GM21786 (cell line): ENCODE results near the gene ANKS1B.
"Not testable (repeated sequence)": the region's sequence is repeated elsewhere in the genome, so short reads cannot be mapped to it uniquely, and the experiment has no call there.

ENCODE experiments used
- ATAC-seq: cut with Tn5 transposase; IDR thresholded peaks from one replicate; pipeline ENCODE4 v1.9.1; 2021; ENCODE audit not compliant: unreplicated experiment

ANKS1B gene

DNA sequence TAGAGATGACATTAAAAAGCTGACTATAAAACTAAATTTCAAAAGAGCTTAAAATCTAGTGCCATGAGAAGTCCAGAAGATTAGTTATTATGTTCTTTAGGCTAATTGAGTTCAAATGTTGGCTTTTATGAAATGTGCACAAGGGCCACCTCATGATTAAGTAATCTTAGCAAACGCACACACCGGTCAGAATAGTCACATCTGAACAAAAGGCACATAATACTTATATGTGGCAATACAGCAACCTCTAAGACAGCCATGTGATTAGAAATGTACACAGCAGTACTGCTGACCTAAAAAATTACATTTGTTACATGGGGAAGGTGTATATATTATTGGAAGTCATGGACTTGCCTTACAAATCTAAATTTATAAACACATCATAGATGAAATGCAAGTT is 681.9 kb downstream of the ANKS1B start:
- no peak for ATAC-seq

DNA sequence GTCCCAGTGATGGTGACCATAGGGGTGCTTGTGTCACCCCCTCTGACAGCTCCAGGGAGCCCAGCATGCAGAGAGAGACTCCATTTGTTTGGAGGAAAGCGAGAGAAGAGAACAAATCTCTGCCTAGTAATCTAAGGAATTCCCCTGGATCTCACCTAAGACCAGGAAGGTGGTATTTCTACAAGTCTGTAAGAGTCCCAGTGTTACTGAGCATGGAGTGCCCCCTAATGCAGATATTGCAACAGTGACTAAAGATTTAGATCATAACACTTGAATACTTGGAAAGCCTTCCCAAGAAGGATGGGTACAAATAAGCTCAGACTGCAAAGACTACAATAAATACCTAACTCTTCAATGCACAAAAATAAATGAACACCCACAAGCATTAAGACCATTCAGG is 697.6 kb downstream of the ANKS1B start:
- ATAC-seq: no peak

DNA sequence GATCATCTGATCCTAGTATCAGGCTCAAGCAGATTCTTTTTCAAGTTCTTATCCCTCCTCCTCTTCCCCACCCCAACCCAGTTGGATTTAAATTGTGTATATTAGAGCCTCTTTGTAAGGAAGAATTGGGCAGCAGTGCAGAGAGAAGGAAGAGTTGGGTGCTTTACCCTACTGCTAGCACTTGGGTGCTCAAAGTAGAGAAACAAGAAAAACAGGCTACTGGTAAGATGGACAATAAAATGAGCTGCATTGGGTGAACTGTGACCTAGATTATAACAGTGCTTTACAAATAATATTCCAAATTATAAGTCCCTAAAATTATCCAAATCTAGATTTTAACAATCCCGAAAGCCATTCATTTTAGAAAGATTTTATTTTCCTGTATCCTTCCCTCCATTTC is 700.6 kb downstream of the ANKS1B start:
- no peak for ATAC-seq

DNA sequence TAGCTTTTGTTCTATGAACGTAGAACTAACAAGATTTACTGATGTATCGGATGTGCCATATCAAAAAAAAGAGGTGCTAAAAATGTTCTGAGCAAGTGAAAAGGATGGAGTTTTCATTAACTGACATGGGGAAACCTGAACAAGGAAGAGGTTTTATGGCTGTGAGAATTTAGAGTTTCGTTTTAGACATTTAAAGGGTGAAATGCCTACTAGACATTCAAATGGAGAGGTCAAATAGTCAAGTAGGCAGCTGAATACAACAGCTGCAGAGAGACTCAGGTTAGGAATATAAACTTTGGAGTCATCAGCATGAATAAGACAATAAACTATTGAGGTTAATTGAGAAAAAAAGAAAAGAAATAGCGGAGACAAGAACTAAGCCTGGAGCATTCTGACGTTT is 702.1 kb downstream of the ANKS1B start:
- no peak for ATAC-seq

DNA sequence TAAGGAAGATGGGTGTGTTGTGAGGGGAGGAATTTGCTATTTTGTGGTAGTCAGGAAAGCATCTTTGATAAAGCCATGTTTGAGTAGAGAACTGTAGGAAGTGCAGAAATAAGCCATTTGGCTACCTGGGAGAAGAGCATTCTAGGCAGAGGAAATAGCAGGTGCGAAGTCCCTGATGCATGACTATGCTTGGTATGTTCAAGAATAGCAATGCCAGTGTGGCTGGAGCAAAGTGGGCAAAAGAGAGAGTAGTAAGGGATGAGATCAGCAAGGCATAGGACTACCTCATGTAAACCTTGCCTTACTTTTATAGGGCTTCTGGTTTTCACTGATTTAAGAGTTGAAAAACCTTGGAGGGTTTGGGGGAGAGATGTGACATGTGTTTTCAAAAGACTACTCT is 702.6 kb downstream of the ANKS1B start:
- no peak for ATAC-seq

DNA sequence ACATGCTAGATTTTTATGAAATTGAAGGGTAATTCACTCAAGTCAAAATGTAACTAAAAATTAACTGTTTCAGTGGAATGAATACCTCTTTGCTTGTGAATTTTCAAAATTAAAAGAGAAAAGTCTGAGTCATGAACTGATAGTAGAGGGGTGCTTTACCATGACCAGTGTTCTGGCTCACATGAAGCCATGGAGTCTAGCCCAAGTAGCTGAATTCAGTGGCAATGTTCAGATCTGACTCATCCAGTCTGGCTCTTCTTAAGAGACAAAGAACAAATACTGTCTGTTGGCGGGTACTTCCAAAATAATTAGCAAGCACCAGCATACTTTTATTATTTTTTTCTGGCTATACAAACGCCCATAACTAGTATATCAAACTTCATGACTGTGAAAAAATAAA is 703.5 kb downstream of the ANKS1B start:
- ATAC-seq: peak; percentile 67

DNA sequence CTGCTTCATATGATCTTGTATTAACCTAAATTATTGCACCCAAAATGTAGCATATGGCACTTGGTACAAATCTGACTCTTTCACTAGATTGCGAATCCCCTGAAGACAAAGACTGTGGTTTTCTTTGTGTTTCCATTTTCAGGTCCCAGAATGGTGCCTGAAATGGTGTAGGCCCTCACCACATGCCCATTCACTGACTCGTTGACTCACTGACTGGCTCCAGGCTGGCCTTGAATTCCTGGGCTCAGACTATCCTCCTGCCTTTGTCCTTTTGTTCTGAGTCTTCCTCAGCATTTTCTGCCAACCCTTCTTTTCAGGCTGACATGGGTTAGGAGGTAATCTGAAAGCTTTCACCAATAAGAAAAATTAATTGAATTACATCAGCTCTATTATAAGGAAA is 705.8 kb downstream of the ANKS1B start:
- ATAC-seq: no peak

DNA sequence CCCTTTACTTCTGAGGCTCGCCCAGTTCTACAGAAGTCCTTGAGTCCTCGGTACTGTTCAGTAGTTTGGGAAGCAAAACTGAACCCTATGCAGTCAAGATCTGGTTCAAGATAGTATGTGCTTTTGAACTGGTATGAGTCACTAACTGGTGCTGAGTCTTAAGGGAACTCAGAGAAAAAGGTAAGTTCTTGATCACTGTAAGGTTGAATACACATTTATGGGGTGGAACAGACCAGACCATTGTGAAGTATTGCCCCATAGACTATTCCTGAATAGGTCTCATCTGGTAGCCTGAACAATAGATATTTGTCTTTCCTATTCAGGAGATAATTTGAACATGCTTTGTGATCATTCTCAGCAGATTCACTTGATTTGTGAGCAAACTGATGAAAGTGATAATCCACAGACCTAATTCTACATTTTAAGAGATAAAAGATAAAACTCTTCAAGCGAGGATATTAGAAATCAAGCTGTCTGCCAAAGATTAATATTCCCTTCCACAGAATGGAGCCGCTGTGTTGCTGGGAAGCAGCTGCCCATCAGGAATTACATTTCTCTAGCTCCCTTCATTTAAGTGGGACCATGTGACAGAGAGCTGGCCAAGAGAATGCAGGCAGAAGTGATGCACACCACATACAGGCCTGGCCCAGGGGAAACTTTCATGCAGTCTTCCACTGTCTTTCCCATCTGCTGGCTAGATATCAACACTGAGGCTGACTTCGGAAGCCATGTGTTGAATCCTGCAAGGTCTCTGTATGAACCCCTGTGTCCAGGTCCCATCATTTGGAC is 707.0 kb downstream of the ANKS1B start:
- no peak for ATAC-seq

DNA sequence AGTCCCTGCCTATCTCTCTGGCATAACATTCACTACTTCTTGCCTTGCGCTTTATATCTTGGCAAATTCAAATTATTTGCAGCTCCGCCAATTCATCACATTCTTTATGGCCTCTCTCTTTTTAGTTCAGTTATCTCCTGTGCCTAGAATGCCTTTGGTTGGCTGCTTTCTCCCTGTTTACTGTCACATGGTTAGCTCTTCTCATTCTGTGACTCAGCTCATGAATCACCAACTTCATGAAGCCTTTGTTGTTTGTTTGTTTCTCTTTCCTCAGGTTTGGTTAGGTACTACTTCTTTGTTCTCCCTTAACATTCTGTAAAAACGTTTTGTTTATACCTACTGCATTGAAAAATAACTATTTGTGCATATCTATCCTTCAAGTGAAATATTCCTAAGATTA is 713.7 kb downstream of the ANKS1B start:
- no peak for ATAC-seq

DNA sequence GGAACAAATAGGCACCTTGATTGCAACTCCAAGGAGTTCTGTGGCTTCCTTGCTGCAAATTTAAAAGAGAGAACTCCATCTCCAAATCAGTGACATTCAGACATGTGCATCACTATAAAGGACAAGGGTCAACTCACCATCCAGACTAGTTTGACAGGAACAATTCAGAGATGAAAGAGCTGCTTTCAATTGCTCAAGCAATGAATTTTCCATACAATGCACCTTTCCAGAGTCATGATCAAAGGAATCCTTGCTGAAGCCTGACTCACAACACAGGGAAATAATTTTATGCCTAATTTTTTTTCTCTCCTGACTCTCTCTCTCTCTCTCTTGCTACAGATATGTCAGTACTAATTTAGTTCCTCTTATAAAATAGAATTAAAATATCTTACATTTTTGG is 717.7 kb downstream of the ANKS1B start:
- ATAC-seq: no peak

DNA sequence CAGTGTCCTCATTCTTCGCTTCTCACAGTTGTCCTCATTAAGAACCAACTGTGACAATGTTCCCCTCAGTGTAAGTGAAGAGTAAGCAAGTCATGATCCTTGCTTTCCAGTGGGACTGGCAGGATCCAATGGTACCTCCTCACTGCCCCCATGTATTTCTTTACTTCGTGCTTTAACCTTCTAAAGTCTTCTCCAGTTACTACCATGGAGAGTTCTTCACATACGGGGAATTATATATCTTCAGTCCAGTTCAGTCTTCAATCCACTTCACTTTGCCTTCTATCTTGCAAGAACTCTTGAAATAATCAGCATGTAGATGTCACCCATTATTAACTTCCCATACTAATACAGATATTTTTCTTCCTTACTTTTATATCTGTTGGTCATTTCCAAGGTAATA is 719.1 kb downstream of the ANKS1B start:
- ATAC-seq: no peak

DNA sequence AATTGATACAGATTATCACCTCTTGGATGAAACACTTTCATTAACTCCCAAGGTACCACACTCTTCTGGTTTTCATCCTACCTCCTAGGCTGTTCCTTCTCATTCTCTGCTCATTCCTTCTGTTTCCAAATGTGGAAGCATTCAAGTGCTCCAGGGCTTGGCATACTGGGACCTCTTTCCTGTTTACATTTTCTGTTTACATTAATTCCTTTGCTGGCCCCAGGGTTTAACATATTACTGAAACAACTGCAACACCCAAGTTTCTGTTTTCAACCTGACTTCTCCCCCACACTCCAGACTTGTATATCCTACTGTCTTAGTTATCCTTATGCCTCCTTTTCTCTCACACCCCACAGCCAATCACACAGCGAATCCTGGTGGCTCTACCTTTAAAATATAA is 723.5 kb downstream of the ANKS1B start:
- no peak for ATAC-seq

DNA sequence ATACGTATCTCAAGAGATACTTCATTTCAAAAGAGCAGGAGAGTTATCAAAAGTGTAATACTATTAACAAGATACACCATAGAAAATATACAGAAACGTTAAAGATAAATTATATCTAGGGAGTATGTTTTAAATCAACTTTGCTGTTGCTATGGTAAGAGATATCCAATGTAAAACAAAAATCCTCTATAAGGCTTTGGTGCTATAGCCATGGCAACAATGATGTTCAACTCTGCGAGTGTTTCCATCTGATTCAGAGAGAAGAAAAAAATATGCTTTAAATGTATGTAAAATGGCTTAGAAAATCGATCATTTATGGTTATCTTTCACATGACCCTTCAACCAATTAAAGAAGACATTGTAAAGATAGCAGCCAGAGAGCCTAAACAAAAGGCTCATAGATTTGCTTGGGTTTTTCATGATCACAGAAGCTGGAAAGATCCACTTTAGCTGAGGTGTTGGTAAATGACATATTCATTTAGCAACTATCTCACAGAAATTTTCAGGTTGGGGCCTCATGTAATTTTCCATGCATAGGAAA is 724.2 kb downstream of the ANKS1B start:
- no peak for ATAC-seq

DNA sequence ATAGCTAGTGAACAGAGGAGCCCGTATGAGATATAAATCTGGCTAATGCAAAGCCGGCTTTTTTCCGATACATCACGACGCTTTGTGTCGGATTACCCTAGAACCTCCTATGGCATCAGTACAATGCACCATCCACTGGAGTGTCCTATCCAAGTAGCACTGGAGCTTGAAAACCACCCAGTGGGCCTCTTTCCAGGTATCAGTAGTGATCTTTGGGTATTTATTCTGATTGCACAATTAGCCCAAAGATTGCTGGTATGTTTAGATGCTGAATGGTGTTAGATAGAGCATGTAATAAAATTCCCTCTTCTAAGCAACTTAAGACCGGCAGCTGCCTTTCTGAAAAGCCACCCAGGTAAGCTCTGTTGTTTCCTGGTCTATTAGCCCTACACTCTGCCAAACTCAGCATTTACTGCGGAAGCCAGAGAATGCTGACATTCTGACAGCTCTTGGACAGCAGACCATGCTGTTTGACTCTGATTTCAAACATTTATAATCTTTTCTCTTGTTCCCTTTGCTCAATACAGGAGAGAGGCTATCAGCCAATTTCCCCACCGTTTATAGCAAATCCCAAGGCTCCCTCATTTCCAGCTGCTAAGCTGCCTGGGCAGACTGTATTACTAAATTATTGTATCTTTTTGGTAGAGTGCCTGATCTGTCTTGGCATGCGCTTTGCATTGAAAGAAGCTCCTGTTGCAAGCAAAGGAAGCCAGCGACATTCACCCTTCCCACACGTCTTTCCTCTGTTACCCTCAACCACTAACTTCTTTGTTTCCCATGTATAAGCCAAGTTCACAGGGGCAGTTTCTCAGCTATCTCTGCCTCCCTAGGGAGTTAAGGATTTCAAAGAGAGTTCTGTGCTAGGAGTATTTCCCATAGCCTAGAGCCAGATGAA is 725.4 kb downstream of the ANKS1B start:
- no peak for ATAC-seq

DNA sequence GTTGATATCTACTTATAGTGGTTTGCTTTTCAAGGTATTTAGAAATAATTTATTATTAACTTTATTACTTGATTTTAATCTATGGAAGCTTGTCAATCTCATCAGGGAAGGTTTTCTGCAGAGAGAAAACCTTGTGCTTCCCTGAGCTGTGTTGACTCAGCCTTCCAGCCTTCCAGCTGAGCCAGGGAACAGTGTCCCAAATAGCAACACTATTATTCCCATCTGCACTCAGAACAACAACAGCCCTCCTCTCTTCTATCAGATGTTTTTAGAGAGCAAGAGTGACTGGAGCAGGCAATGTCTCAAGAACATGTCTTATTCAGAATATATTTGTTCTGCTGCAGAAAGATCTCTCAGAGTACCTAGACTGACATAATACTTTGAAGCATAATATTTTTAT is 727.1 kb downstream of the ANKS1B start:
- no peak for ATAC-seq

DNA sequence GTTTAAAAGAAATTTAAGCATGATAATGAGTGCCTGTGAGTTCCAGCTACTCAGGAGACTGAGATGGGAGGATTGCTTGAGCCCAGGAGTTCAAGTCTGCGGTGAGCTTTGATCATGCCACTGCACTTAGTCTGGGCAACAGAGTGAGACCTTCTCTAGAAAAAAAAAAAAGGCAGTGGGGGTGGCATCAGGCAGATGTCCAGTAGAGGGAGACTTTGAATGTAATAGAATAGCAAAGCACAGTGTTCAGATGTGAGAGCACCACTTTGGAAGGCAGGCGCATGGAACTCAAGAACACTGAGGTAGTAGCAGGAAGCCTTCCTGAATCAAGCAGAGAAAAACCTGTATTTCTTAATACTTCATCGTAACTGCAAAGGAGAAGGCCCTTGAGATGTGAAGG is 731.7 kb downstream of the ANKS1B start:
- ATAC-seq: no peak

DNA sequence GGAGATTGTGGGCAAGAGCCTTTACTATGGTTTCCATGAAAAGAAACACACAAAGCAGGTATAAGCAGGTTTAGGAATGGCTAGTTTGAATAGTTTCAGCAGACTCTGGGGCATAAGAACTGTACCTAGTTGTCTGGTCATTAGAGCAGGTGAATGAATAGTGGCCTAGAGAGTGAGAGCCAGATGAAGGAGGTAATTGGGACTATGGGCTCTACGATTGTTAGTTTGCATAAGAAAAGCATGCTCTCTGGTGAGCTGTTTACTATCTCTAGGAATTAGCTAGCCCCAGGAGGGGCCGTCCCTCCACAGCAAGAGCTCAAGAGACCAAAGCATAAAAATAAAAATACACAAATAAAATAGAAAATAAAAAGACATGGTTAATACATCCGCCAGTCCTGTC is 734.6 kb downstream of the ANKS1B start:
- ATAC-seq: no peak

DNA sequence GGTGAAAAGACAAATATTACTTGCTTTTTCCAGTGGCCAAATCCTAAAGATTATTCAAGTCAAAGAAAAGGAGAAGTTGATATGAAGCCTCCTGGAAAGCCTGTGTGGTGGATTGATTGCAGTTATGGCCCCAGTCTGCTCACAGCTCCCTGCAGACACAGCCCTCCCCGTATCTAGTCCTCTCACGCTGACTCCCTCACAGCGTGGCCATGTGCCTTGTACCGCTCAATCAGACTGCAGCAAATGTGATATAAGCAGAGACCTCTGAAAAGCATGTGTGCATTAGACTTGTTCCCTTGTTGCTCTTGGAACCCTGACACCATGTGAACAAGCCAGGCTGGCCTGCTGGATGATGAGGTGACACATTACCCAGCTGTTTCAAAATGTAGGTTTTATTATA is 735.2 kb downstream of the ANKS1B start:
- no peak for ATAC-seq

DNA sequence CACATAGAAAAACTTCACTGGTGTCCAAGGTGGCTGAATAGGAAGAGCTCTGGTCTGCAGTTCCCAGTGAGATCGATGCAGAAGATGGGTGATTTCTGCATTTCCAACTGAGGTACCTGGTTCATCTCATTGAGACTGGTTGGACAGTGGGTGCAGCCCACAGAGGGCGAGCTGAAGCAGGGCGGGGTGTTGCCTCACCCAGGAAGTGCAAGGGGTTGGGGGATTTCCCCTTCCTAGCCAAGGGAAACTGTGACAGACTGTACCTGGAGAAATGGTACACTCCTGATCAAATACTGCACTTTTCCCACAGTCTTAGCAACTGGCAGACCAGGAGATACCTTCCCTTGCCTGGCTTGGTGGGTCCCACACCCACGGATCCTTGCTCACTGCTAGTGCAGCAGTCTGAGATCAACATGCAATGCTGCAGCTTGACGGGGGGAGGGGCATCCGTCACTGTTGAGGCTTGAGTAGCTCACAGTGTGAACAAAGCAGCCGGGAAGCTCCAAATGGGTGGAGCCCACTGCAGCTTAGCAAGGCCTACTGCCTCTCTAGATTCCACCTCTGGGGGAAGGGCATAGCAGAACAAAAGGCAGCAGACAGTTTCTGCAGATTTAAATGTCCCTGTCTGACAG is 746.7 kb downstream of the ANKS1B start:
- ATAC-seq: not testable (repeated sequence)

DNA sequence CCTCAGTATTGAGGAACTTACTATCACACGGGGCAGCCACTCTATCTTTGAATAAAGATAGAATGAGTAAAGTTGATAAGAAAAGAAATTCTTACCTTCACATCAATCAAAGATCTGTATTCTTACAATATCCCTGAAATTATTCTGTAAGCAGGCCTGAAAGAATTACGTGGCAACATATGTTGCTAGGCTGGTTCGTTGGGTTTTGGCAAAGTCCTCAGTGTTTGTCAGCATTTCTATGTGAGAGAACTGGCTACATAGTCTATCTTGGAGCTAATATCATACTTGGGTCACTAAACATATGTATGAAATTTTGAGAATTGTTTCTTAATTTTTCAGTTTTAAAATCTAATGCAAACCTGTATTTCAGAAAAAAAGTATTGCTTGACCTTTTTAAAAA is 749.4 kb downstream of the ANKS1B start:
- no peak for ATAC-seq

DNA sequence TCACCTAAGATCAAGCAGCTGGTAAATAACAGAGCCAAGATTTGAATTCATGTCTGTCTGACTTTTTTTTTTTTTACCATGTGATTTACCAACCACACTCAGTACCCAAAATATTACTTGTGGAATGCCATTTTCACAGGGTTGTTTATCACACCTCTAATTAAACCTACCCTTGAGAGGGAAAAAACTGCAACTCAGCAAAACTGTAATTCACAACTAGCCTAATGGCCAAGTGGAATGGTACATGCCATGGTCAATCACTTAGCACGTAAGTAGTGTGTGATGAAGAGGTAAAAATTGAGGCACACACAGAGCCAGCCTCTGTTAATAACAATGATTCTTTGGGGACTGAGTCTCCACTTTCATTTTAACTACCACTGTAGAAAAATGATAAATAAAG is 750.0 kb downstream of the ANKS1B start:
- ATAC-seq: no peak

DNA sequence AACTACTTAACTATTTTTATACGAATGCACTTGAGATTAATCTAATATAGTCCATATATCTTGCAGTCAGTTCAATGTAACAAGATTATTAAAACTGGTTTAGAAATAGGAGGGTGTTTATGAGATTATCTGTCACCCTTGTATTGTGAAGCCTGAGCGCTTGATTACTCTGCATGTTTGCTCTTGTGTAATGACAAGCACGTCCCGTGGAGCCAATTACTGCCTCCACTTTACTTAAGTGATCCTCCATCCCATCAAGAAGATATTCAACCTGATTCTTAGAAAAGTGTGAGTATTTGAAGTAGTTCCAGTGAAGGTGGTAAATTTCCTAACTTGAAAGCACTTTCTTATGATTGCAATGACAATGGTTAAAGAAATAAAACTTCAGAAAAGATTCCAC is 752.4 kb downstream of the ANKS1B start:
- no peak for ATAC-seq
